Measurements from ENCODE around the gene MYADML2. TPM values are rescaled to one million over a fixed set of nuclear protein-coding genes. Genes with fewer than 3 reads are reported as not detected.
A peak's percentile ranks its signal among the peaks of the same experiment; 100 is the strongest.

Gene MYADML2
- total and polyA plus RNA-seq, 4 donors, result 0.44 to 2.9 (median 2.1) TPM

- Histone ChIP-seq H3K4me1 (ENCODE audit: control insufficient read depth, insufficient read depth, low read length) (peaks cover 27% of the 10 kb centered on the region), H3K27me3 (ENCODE audit: control insufficient read depth, insufficient read depth, low read length) (peaks cover 27% of the 10 kb centered on the region), H3K4me3 (ENCODE audit: low read depth, low read length) (no peak overlapping the region), H3K27ac (ENCODE audit: low read depth, low read length) (peak overlapping the region; percentile 25), H3K9me3 (ENCODE audit: control insufficient read depth, insufficient read depth, low read length) (no peaks in the 10 kb centered on the region), H3K36me3 (ENCODE audit: control insufficient read depth, insufficient read depth, low read length) (no peaks in the 10 kb centered on the region)
- DNase-seq (ENCODE audit: low read depth in 4 of 6, low spot score in 6 of 6), result no peak
- 49% methylated on average over 34 of the region's 41 CpGs for WGBS (ENCODE audit: insufficient coverage)
These were observed 19.6 kb upstream of the MYADML2 start for GRCh38 chr17:81966343-81967243.

DNA sequence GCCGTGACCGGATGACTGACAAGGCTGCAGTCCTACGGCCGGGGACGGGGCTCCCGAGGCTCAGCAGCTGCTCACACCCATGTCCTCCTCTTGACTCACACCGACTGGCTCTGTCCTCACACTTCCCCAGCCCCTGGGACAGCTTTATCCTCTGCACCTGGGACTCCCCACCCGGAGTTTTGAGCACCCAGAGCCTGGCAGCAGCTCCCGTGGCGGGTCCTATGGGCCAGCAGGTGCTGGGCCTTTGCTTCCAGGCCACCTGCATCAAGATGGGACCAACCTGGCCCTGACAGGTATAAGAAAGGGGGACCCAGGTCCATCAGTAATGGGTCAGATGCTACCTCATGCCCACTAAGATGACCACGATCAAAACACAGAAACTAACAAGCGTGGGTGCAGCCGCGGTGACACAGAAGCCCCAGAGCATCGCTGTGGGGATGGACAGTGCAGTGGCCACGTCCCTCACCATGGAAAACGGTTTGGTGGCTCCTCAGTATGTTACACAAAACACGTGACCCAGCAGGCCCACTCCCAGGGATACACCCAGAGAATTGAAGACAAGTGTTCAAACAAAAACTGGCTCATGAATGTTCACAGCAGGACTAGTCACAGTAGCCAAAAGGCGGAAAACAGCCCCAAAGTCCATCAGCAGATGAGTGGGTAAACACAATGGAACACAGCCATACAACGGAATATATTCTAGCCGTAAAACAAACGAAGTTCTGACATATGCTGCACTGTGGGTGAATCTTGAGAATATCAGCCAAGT, 17.2 kb upstream of the MYADML2 start:
- Histone ChIP-seq H3K27ac (ENCODE audit: low read depth, low read length) (no peak overlapping the region), H3K27me3 (ENCODE audit: control insufficient read depth, insufficient read depth, low read length) (peaks cover 39% of the 10 kb centered on the region), H3K4me3 (ENCODE audit: low read depth, low read length) (no peak overlapping the region), H3K9me3 (ENCODE audit: control insufficient read depth, insufficient read depth, low read length) (no peaks in the 10 kb centered on the region), H3K4me1 (ENCODE audit: control insufficient read depth, insufficient read depth, low read length) (peaks cover 35% of the 10 kb centered on the region), H3K36me3 (ENCODE audit: control insufficient read depth, insufficient read depth, low read length) (no peaks in the 10 kb centered on the region)
- WGBS (ENCODE audit: insufficient coverage), result 45% methylated on average over 19 of the region's 22 CpGs
- no peak for DNase-seq (ENCODE audit: low read depth in 4 of 6, low spot score in 6 of 6)

DNA sequence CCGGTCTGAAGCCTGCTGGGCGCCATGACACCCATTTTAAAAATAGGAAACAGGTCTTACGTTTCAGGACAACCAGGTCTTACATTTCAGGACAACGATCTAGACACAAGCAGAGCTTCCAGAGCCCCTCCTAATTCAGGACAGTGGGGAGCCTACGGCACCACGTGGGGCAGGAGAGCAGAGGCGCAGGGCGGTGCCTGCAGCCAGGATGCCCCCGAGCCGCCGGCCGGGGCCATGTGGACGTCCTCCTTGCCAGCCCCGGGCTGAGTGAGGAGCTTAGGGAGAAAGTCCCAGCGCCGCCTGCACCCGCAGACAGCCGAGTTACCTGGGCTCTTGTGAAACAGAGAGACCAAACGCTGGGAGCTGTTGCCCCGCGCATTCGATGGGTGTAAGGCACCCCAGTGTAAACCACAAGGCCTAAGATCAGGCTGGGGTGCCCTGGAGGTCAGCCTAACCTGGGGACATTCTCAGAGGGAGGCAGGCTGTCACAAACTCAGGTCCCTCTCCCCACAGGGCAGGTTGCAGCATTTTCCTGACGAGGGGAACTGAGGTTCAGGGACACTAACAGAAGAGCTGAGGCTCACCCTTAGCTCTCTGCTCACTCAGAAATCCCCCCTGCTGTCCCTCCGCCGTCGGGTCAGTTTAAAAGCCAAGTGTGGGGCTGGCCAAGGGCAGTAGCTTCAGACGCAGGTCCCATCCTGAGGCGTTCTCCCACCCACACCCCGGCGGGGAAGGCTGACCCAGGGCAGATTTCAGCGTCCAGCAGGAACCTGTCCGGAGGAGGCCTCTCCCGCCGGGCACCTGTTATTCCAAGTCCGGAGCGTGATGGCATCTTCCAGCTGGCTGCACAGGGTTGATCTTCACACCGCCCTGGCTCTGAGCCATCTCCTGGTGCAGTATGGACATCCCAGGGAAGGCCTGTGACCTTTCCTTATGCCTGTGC, 15.7 kb upstream of the MYADML2 start:
- DNase-seq (ENCODE audit: low read depth in 4 of 6, low spot score in 6 of 6), result no peak
- Histone ChIP-seq H3K9me3 (ENCODE audit: control insufficient read depth, insufficient read depth, low read length) (no peaks in the 10 kb centered on the region), H3K4me3 (ENCODE audit: low read depth, low read length) (no peak overlapping the region), H3K36me3 (ENCODE audit: control insufficient read depth, insufficient read depth, low read length) (no peaks in the 10 kb centered on the region), H3K27me3 (ENCODE audit: control insufficient read depth, insufficient read depth, low read length) (peaks cover 53% of the 10 kb centered on the region), H3K27ac (ENCODE audit: low read depth, low read length) (no peak overlapping the region), H3K4me1 (ENCODE audit: control insufficient read depth, insufficient read depth, low read length) (peaks cover 27% of the 10 kb centered on the region)
- 51% methylated on average over 37 of the region's 37 CpGs for WGBS (ENCODE audit: insufficient coverage)

- DNase-seq (ENCODE audit: low read depth in 4 of 6, low spot score in 6 of 6), result no peak
- no peak overlapping the region for H3K4me3 ChIP-seq (ENCODE audit: low read depth, low read length)
- no peak overlapping the region for H3K27ac ChIP-seq (ENCODE audit: low read depth, low read length)
- H3K27me3 ChIP-seq (ENCODE audit: control insufficient read depth, insufficient read depth, low read length), result peaks cover 49% of the 10 kb centered on the region
- 5% methylated on average over 78 of the region's 82 CpGs for WGBS (ENCODE audit: insufficient coverage)
- peaks cover 2% of the 10 kb centered on the region for H3K36me3 ChIP-seq (ENCODE audit: control insufficient read depth, insufficient read depth, low read length)
- no peaks in the 10 kb centered on the region for H3K9me3 ChIP-seq (ENCODE audit: control insufficient read depth, insufficient read depth, low read length)
- H3K4me1 ChIP-seq (ENCODE audit: control insufficient read depth, insufficient read depth, low read length), result peaks cover 18% of the 10 kb centered on the region
These were observed 14.8 kb upstream of the MYADML2 start for GRCh38 chr17:81961521-81962498.

GRCh38 chr17:81961087-81961511, 14.1 kb upstream of the MYADML2 start, which contains the start of gene NOTUM:
Gene NOTUM, minus strand, starts transcription at chr17:81961187. Its CDS starts 278 bp downstream, at chr17:81960909.
- no peak within 1 kb of the TSS for H3K27ac ChIP-seq (ENCODE audit: low read depth, low read length)
- no peaks in the 10 kb centered on the region for H3K9me3 ChIP-seq (ENCODE audit: control insufficient read depth, insufficient read depth, low read length)
- under 1% methylated on average over 58 of the region's 65 CpGs for WGBS (ENCODE audit: insufficient coverage)
- H3K4me1 ChIP-seq (ENCODE audit: control insufficient read depth, insufficient read depth, low read length), result peaks cover 11% of the 10 kb centered on the region
- peak in 2 of 6 donors; percentile 18 to 49 for DNase-seq (ENCODE audit: low read depth in 4 of 6, low spot score in 6 of 6)
- no peak within 1 kb of the TSS for H3K4me3 ChIP-seq (ENCODE audit: low read depth, low read length)
- H3K27me3 ChIP-seq (ENCODE audit: control insufficient read depth, insufficient read depth, low read length), result peaks cover 49% of the 10 kb centered on the region
- H3K36me3 ChIP-seq (ENCODE audit: control insufficient read depth, insufficient read depth, low read length), result peaks cover 4% of the 10 kb centered on the region

- DNase-seq (ENCODE audit: low read depth in 4 of 6, low spot score in 6 of 6), result no peak
- Histone ChIP-seq H3K9me3 (ENCODE audit: control insufficient read depth, insufficient read depth, low read length) (no peaks in the 10 kb centered on the region), H3K27me3 (ENCODE audit: control insufficient read depth, insufficient read depth, low read length) (peaks cover 49% of the 10 kb centered on the region), H3K4me3 (ENCODE audit: low read depth, low read length) (no peak overlapping the region), H3K4me1 (ENCODE audit: control insufficient read depth, insufficient read depth, low read length) (peaks cover 11% of the 10 kb centered on the region), H3K36me3 (ENCODE audit: control insufficient read depth, insufficient read depth, low read length) (peaks cover 4% of the 10 kb centered on the region), H3K27ac (ENCODE audit: low read depth, low read length) (no peak overlapping the region)
- 1% methylated on average over 98 of the region's 98 CpGs for WGBS (ENCODE audit: insufficient coverage)
These were observed 13.3 kb upstream of the MYADML2 start for GRCh38 chr17:81960130-81960958.

- Histone ChIP-seq H3K9me3 (ENCODE audit: control insufficient read depth, insufficient read depth, low read length) (no peaks in the 10 kb centered on the region), H3K4me3 (ENCODE audit: low read depth, low read length) (no peak overlapping the region), H3K36me3 (ENCODE audit: control insufficient read depth, insufficient read depth, low read length) (peaks cover 4% of the 10 kb centered on the region), H3K4me1 (ENCODE audit: control insufficient read depth, insufficient read depth, low read length) (peaks cover 11% of the 10 kb centered on the region), H3K27me3 (ENCODE audit: control insufficient read depth, insufficient read depth, low read length) (peaks cover 49% of the 10 kb centered on the region), H3K27ac (ENCODE audit: low read depth, low read length) (no peak overlapping the region)
- WGBS (ENCODE audit: insufficient coverage), result 1% methylated on average over 112 of the region's 112 CpGs
- DNase-seq (ENCODE audit: low read depth in 4 of 6, low spot score in 6 of 6), result peak in 2 of 6 donors; percentile 50 to 75
These were observed 12.5 kb upstream of the MYADML2 start for GRCh38 chr17:81959362-81960129.
